Left colon (tissue), 2 donors: ENCODE results near the gene MT1F. TPM values are rescaled to one million over a fixed set of nuclear protein-coding genes. Genes with fewer than 3 reads are reported as not detected.
"Not testable (repeated sequence)": the region's sequence is repeated elsewhere in the genome, so short reads cannot be mapped to it uniquely, and the experiment has no call there.

Experiments
- ATAC-seq: fragments of 200-7000 bp; cut with Tn5 transposase; one replicate; pipeline ENCODE4 v1.9.1; 2020; ENCODE audit warnings: mild to moderate bottlenecking, moderate library complexity
- DNase-seq, 2 donors: peaks; one replicate each; pipeline ENCODE4 v3.0.0-alpha.2; 2020
- intact Hi-C, 2 donors: fragments of 100-400 bp; cut with DNase I in 1 of 2; cut with micrococcal nuclease in 1 of 2; formaldehyde crosslinking; loops; one replicate each; pipeline versions ENCODE4 v1.11.2 to v1.14.0; 2022; cut with DNase I, micrococcal nuclease
- total RNA-seq, 2 donors: library from RNA; stranded (reverse); fragmentation: NEBNext Ultra II Directional; extraction: Animal tissue kit (Norgen Biotek cat#: 25700); gene quantifications; one replicate each; pipeline ENCODE4 v1.2.1, GENCODE V29; 2021
- donor health status: DM: no; HTN: no; CAD: no.
- donor health status: DM: yes; HTN: yes; CAD: no.

Gene MT1F
- total RNA-seq, 2 donors from 2014 or later, result 9.0 to 71.2 TPM

DNA sequence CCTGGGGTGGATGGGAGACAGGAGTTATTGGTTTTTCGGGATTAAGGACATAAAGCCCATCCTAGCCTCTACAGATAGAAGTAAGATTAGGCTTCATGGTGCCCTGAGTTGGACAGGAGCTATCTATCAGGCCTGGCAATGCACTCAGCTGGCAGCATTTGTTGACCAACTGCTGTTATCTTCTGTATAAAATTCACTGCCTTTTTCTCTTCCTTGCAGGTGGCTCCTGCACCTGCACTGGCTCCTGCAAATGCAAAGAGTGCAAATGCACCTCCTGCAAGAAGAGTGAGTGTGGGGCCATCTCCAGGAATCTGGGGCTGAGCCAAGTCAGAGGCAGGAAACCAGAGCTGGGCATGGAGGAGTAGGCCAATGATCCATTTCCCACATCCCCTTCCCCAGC, 18.7 kb upstream of the MT1F start:
- DNase-seq (no peak), ATAC-seq (peak; percentile 47)
- intact Hi-C loops, result no loop called here

GRCh38 chr16:56640076-56640475, 17.7 kb upstream of the MT1F start:
- no peak for DNase-seq
- no peak for ATAC-seq
- intact Hi-C loops, result no loop called here

DNA sequence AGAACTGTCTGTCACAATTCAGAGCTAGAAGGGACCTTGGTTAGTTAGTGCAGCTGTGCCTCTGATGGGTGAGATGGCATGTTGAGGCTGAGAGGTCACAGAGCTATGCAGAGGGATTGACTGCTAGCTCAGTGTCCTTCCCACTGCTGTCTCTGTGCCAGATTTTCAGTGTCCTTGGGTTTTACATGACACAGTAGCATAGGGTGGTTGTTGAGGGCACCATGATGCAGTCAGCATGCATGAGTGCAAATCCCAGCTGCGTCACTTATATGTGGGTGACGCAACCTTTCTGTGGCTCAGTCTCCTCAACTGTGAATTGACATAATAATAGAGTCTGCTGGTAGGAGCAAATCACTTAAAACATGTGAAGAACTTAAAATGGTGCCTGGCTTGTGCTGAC, 16.6 kb upstream of the MT1F start:
- no peak for DNase-seq
- no peak for ATAC-seq
- intact Hi-C loops, result no loop called here

DNA sequence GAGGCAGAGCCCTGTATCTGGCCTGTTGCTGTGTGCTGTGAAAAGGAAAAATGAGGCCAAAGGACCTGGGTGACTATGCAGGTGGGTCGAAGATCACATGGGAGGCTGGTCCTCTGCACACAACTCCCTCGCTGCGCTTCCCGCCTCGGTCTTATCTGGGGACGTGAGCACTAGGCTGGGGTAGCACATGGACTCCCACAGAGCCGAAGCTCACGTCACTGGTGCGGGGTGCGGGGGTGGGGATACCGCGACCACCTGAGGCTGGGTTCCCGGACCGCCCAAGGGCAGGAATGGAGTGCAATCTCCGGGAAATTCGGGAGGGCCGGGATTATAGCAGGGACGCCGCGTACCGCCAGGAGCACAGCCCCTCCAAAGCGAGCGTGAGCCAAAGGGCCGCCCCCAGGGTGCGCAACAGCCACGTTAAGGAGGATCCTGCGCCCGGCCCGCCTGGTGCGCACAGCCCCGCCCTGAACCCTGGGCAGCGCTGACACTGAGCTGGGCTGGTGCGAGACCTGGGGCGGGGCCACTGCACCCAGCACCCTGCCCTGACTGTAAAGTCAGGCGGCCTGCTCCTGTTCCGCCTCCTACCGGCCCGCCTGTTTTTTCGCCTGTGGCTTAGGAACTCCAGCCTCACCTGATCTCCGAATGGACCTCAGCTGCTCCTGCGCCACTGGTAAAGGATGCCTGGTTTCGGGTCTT, 14.5 kb upstream of the MT1F start:
- DNase-seq, result peak; percentile 90 to 91
- ATAC-seq, result peak; percentile 88
- intact Hi-C loops, result no loop called here

DNA sequence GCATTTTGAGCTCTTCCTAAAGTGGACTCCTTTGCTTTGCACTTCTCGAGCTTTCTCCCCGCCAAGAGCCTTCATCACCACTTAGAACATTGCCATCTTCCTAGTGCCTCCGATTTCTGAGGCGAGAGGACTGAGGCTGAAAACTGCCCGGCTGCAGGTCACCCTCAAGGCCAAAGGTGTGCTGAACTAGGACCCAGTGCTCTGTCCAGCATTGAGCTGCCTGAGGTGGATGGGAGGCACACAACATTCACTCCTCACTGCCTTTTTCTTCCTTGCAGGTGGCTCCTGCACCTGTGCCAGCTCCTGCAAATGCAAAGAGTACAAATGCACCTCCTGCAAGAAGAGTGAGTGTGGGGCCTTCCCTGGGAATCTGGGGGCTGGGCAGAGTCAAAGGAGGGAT, 13.9 kb upstream of the MT1F start:
- DNase-seq (no peak), ATAC-seq (no peak)

DNA sequence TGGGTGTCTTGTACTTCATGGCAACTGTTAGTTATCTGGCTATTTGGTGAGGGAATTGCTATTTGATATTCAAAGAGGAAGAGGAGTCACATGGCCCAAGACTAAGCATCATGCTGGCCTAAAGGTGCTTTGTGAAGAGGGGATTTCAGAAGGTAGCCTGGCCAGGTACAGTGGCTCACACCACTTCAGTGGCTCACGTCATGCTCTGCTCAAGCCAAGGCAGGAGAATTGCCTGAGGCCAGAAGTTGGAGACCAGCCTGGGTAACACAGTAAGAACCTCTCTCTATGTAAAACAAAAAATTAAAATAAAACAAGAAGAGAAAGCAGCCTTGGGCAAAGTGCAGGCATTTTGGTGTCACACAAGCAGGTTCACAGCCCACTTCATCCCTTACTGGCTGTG, 12.4 kb upstream of the MT1F start:
- DNase-seq (no peak), ATAC-seq (no peak)
- intact Hi-C loops, result no loop called here

More for the DNA sequence above, 13.9 kb upstream of the MT1F start:
- intact Hi-C loops, result no loop called here

- no peak for DNase-seq
- ATAC-seq, result no peak
- intact Hi-C loops, result no loop called here
Observed at GRCh38 chr16:56645838-56646237, 11.9 kb upstream of the MT1F start.

DNA sequence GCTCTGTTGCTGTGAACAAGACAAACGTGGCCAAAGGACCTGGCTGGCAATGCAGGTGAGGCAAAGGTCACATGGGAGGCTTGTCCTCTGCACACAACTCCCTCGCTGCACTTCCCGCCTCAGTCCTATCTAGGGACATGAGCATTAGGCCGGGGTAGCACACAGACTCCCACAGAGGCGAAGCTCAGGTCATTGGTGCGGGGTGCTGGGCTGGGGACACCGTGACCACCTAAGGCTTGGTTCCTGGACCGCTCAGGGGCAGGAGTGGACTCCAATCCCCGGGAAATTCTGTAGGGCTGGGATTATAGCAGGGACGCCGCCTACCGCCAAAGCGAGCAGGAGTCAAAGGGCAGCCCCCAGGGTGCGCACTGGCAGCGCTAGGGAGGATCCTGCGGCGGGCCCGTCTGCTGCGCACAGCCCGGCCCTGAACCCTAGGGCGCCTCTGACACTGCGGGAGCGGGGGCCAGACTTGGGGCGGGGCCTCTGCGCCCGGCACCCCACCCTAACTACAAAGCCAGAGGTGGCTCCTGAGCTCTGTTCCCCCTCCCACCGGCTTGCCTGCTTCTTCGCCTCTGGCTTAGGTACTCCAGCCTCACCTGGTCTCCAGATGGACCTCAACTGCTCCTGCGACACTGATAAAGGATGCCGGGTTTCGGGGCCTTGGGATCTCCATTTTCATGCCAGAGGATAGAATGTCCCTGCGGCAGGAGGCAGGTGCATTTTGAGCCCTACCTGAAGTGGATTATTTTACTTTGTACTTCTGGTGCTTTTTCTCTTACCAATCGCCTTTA, 9.9 kb upstream of the MT1F start:
- peak in 1 of 2 donors; percentile 74 for DNase-seq
- ATAC-seq, result peak; percentile 68
- intact Hi-C loops, result no loop called here

GRCh38 chr16:56649271-56649670, 8.5 kb upstream of the MT1F start:
- intact Hi-C loops, result no loop called here
- ATAC-seq (no peak), DNase-seq (no peak)

GRCh38 chr16:56649820-56650219, 7.9 kb upstream of the MT1F start:
- DNase-seq, result no peak
- intact Hi-C loops, result no loop called here
- peak; percentile 65 for ATAC-seq

DNA sequence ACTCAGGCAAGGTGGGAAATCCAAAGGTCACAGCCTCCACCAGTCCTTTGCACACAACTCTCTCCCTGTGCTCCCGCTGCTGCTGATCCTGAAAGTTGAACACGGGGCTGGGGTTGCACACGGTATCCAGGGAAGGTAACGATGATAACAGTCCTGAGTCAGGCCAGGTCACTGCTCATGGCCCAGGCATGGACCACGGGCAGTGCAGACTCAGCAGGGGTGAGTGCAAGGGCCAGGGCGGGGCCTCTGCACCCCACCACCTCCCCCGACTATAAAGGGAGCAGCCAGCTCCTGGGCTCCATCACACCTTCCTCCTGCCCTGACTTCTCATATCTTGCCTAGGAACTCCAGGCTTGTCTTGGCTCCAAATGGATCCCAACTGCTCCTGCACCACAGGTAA, 6.2 kb upstream of the MT1F start, which contains the start of gene MT1B:
MT1B (plus strand) TSS at position 301 of the 400 bp plus-strand sequence; CDS start at position 369, 68 bp downstream.
- ATAC-seq, result no peak
- intact Hi-C loops, result no loop called here
- DNase-seq, result no peak

DNA sequence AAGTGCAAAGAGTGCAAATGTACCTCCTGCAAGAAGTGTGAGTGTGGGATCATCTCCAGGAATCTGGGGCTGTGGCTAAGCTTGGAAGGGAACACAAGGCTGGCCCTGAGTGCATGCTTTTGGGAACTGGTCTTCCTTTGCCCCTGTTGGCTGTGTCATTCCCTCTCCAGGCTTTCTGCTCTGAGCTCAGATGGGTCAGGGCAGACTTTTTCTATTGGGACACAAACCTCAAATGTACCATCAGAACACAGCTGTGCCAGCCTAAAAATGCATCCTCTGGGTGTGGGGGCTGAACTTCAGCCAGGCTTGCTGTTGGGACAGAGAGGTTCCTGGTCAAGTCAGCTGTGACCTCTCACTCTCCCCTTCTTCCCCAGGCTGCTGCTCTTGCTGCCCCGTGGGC, 5.2 kb upstream of the MT1F start:
- intact Hi-C loops, result no loop called here
- no peak for DNase-seq
- ATAC-seq, result no peak

- intact Hi-C loops, result no loop called here
- ATAC-seq, result no peak
- DNase-seq, result no peak
Observed at GRCh38 chr16:56653218-56653617, 4.5 kb upstream of the MT1F start.

GRCh38 chr16:56658327-56658875, 642 bp downstream of the MT1F start:
- DNase-seq (peak; percentile 43 to 54), ATAC-seq (peak; percentile 13)
- intact Hi-C loops, result no loop called here

DNA sequence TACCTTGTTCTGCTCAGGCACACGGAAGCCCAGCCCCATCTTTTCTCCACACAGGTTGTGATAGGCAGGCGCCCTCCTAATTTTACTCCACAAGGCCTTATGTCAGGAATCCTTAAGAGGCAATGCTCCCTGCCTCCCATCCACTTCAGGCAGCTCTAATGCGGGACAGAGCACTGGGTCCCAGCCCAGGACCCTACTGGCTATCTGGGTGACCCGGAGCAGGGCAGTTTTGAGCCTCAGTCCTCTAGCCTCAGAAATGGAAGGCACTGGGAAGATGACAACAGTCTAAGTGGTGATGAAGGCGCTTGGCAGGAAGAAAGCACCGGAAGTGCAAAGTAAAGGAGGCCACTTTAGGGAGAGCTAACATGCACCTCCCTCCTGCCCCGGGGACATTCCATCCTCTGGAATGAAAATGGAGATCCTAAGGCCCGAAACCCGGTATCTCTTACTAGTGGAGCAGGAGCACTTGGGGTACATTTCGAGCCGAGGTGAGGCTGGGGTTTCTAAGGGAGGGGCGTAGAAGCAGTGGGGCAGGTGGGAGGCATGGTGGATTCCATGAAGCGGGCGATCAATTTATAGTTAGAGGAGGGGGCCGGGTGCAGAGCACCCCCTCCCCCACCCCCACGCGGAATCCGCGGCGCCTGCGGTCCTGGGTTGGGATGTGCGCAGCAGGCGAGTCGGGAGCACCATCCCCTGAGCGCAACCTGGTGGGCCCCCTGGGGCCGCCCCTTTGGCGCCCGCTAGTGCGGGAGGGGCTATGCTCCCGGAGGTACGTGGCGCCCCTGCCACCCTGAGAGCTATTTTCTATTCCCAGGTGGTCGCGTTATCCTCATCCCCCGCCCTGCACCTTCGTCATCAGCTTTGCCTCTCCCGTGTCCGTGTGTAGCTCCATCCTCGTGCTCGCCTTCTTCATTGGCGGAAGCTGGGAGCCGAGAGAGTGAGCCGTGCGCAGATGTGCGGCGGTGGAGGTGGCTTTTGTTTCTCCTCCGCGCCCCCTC, 4.9 kb downstream of the MT1F start:
- no peak for DNase-seq
- intact Hi-C loops, result no loop called here
- no peak for ATAC-seq

DNA sequence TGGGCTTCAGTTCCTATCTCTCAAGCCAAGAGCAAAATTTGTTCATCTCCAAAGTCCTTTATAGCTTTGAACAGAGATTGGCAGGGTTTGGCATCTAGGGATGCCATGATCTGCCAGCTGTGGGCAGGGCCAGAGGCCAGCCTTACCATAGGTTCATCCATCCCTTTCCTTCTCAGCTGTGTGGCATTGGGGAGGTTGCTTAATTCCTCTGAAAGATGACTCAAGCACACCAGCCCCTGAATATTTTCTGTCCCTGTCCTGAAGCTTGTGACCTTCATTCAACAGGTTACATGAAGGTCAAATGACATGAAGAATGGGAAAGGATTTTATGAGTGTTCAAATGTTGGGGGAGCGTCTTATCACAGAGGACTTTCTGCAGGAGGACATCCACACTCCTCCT, 6.7 kb downstream of the MT1F start:
- ATAC-seq (no peak), DNase-seq (no peak)
- intact Hi-C loops, result no loop called here

- ATAC-seq, DNase-seq, intact Hi-C loops: not testable (repeated sequence)
Observed at GRCh38 chr16:56665286-56666261, 7.8 kb downstream of the MT1F start.
